T47D (cell line): Measurements from ENCODE around the gene SPNS2.

Experiments
- DNase-seq, 2 experiments: peaks; one replicate each; pipeline versions ENCODE4 v3.0.0 to v3.0.0-alpha.2; 2011 to 2012; ENCODE audit warnings: low read depth in 1 of 2, low spot score in 1 of 2
- JUND ChIP-seq: IDR thresholded peaks from 2 replicates; pipeline ENCODE4 v1.6.1; 2012; ENCODE audit warnings: low read depth
- in situ Hi-C: cut with HindIII; loops from 2 replicates; pipeline ENCODE4 v1.10.0; 2016; ENCODE audit warnings: low sequenced_read_pairs, low pct_unique_long_range_greater_than_20kb

Gene SPNS2

GRCh38 chr17:4485676-4486646 is 12.7 kb upstream of the SPNS2 start:
- no peak for TF ChIP-seq JUND
- no peak for DNase-seq
- in situ Hi-C loops, result no loop called here

GRCh38 chr17:4487296-4487695 is 11.4 kb upstream of the SPNS2 start:
- in situ Hi-C loops, result no loop called here
- DNase-seq, result no peak
- TF ChIP-seq JUND, result no peak

GRCh38 chr17:4487820-4488716 is 10.6 kb upstream of the SPNS2 start:
- no peak for DNase-seq
- in situ Hi-C loops, result no loop called here
- TF ChIP-seq JUND, result no peak

GRCh38 chr17:4488989-4489595 is 9.6 kb upstream of the SPNS2 start:
- in situ Hi-C loops, result no loop called here
- DNase-seq, result no peak
- TF ChIP-seq JUND, result no peak

GRCh38 chr17:4490109-4490591 is 8.5 kb upstream of the SPNS2 start:
- in situ Hi-C loops, result no loop called here
- no peak for TF ChIP-seq JUND
- no peak for DNase-seq

- DNase-seq, result peak; percentile 60 to 92
- no peak for TF ChIP-seq JUND
- in situ Hi-C loops, result no loop called here
These were observed 8.0 kb upstream of the SPNS2 start for GRCh38 chr17:4490637-4491061.

- peak in 1 of 2 experiments; percentile 77 for DNase-seq
- in situ Hi-C loops, result no loop called here
- no peak for TF ChIP-seq JUND
These were observed 5.7 kb upstream of the SPNS2 start for GRCh38 chr17:4492721-4493561.

- no peak for DNase-seq
- TF ChIP-seq JUND, result no peak
- in situ Hi-C loops, result no loop called here
These were observed 1.4 kb upstream of the SPNS2 start for GRCh38 chr17:4497101-4497824.

- no peak for TF ChIP-seq JUND
- in situ Hi-C loops, result no loop called here
- peak in 1 of 2 experiments; percentile 52 for DNase-seq
These were observed 930 bp downstream of the SPNS2 start for GRCh38 chr17:4499431-4500190.

- TF ChIP-seq JUND, result no peak
- DNase-seq, result no peak
- in situ Hi-C loops, result no loop called here
These were observed 1.5 kb downstream of the SPNS2 start for GRCh38 chr17:4500191-4500571.
